H1 (cell line): ENCODE data around the gene SSBP3. TPM values are rescaled to one million over a fixed set of nuclear protein-coding genes. Genes with fewer than 3 reads are reported as not detected.

Experiments used
- CTCF ChIA-PET: fragments of 300-600 bp; sonication (Branson Sonifier 250); formaldehyde crosslinking; loops from one replicate; lab custom pipeline; 2021; ENCODE audit not compliant: partially characterized antibody; lab: Charles Lee
- POLR2A ChIA-PET: fragments of 300-600 bp; sonication (Branson Sonifier 250); formaldehyde crosslinking; loops from one replicate; lab custom pipeline; 2021; ENCODE audit warnings: inconsistent platforms; ENCODE audit not compliant: partially characterized antibody; lab: Charles Lee
- DNase-seq, 2 experiments: peaks; one replicate each; pipeline versions ENCODE4 v3.0.0 to v3.0.0-alpha.2; 2010 to 2022; ENCODE audit warnings: low spot score in 2 of 2, low read depth in 1 of 2, mixed read lengths in 1 of 2
- FAIRE-seq: peaks from 2 replicates; lab custom pipeline; 2011; peaks lifted over from hg19 to GRCh38; lab: Jason Lieb, UNC
- H2AFZ ChIP-seq: 2 replicates; pipeline ENCODE4 v1.8.1; 2012; ENCODE audit warnings: low read length, inconsistent platforms
- H2AK5ac ChIP-seq: 2 replicates; pipeline ENCODE4 v1.6.1; 2013; ENCODE audit warnings: low read depth, low read length
- H2BK120ac ChIP-seq: replicated peaks from 2 replicates; pipeline ENCODE3; 2013; ENCODE audit warnings: low read depth, low read length, inconsistent platforms
- H2BK12ac ChIP-seq: 2 replicates; pipeline ENCODE4 v1.6.1; 2013; ENCODE audit warnings: low read depth, low read length
- H2BK15ac ChIP-seq: 2 replicates; pipeline ENCODE4 v1.6.1; 2013; ENCODE audit warnings: low read length
- H2BK20ac ChIP-seq: 2 replicates; pipeline ENCODE4 v1.6.1; 2013; ENCODE audit warnings: low read length
- H2BK5ac ChIP-seq: 2 replicates; pipeline ENCODE4 v1.6.1; 2013; ENCODE audit warnings: low read depth, low read length
- H3K14ac ChIP-seq: 2 replicates; pipeline ENCODE4 v1.6.1; 2013; ENCODE audit warnings: inconsistent platforms; ENCODE audit not compliant: insufficient read length
- H3K18ac ChIP-seq: 2 replicates; pipeline ENCODE4 v1.6.1; 2013; ENCODE audit warnings: low read length; ENCODE audit errors: extremely low read depth
- H3K23ac ChIP-seq: 2 replicates; pipeline ENCODE4 v1.6.1; 2013; ENCODE audit warnings: inconsistent platforms; ENCODE audit not compliant: insufficient read length
- H3K23me2 ChIP-seq: 2 replicates; pipeline ENCODE4 v1.6.1; 2013; ENCODE audit warnings: low read depth, low read length
- H3K27ac ChIP-seq: 2 replicates; pipeline ENCODE4 v1.6.1; 2011; ENCODE audit warnings: low read depth, low read length, inconsistent platforms
- H3K27me3 ChIP-seq, 4 experiments: replicated peaks in 1 of 4; 1 replicate in 1 of 4; 2 replicates in 3 of 4; pipeline versions ENCODE4 v1.6.1 to v1.8.1; 2011 to 2013; ENCODE audit warnings: low read length in 3 of 4, mild to moderate bottlenecking in 3 of 4, inconsistent platforms in 2 of 4, mixed read lengths in 2 of 4, moderate library complexity in 1 of 4; ENCODE audit not compliant: control insufficient read depth in 3 of 4, insufficient read depth in 3 of 4; ENCODE audit errors: extremely low read depth in 1 of 4
- H3K36me3 ChIP-seq, 4 experiments: 2 replicates each; pipeline versions ENCODE4 v1.6.1 to v1.8.1; 2011 to 2013; ENCODE audit warnings: mild to moderate bottlenecking in 4 of 4, low read length in 3 of 4, moderate library complexity in 2 of 4, control low read depth in 1 of 4, inconsistent platforms in 1 of 4; ENCODE audit not compliant: insufficient read depth in 4 of 4, control insufficient read depth in 2 of 4
- H3K4ac ChIP-seq: replicated peaks from 2 replicates; pipeline ENCODE3; 2013; ENCODE audit warnings: low read length, low read depth, mixed read lengths, inconsistent platforms; ENCODE audit not compliant: insufficient read length
- H3K4me1 ChIP-seq, 4 experiments: replicated peaks in 1 of 4; 1 replicate in 1 of 4; 2 replicates in 3 of 4; pipeline versions ENCODE4 v1.6.1 to v1.8.1; 2011 to 2013; ENCODE audit warnings: low read length in 3 of 4, inconsistent platforms in 2 of 4, mixed read lengths in 1 of 4; ENCODE audit not compliant: insufficient read depth in 4 of 4, control insufficient read depth in 3 of 4
- H3K4me2 ChIP-seq, 2 experiments: 2 replicates each; pipeline versions ENCODE4 v1.6.1 to v1.8.1; 2011 to 2013; ENCODE audit warnings: low read depth in 2 of 2, low read length in 2 of 2, control low read depth in 1 of 2, inconsistent platforms in 1 of 2, mild to moderate bottlenecking in 1 of 2; ENCODE audit not compliant: insufficient read depth in 1 of 2
- H3K4me3 ChIP-seq, 4 experiments: fragments of 200-600, 300-600 bp in 1 of 4; sonication (generic), shearing (Covaris generic), sonication (Bioruptor Twin) in 1 of 4; 2 replicates each; pipeline versions ENCODE4 v1.5.1 to v1.8.1; 2011 to 2016; ENCODE audit warnings: low read length in 4 of 4, low read depth in 3 of 4, control low read depth in 2 of 4, inconsistent platforms in 2 of 4, mild to moderate bottlenecking in 2 of 4, mixed read lengths in 1 of 4, moderate library complexity in 1 of 4; ENCODE audit not compliant: insufficient read depth in 2 of 4; ENCODE audit errors: extremely low read depth in 1 of 4
- H3K56ac ChIP-seq: replicated peaks from 2 replicates; pipeline ENCODE3; 2013; ENCODE audit warnings: low read depth, mild to moderate bottlenecking, mixed read lengths, low read length, inconsistent platforms; ENCODE audit not compliant: insufficient read length
- H3K79me1 ChIP-seq: 2 replicates; pipeline ENCODE4 v1.6.1; 2013; ENCODE audit warnings: low read depth, low read length, control low read depth
- H3K79me2 ChIP-seq, 2 experiments: 2 replicates each; pipeline versions ENCODE4 v1.6.1 to v1.8.1; 2012 to 2013; ENCODE audit warnings: low read length in 2 of 2, mild to moderate bottlenecking in 2 of 2, inconsistent platforms in 1 of 2; ENCODE audit not compliant: insufficient read depth in 2 of 2, control insufficient read depth in 1 of 2
- H3K9ac ChIP-seq, 4 experiments: replicated peaks in 1 of 4; 1 replicate in 1 of 4; 2 replicates in 3 of 4; pipeline versions ENCODE4 v1.6.1 to v1.8.1; 2011 to 2013; ENCODE audit warnings: low read depth in 3 of 4, low read length in 3 of 4, control low read depth in 2 of 4, mild to moderate bottlenecking in 2 of 4, moderate library complexity in 2 of 4, inconsistent platforms in 1 of 4; ENCODE audit errors: extremely low read depth in 1 of 4
- H3K9me3 ChIP-seq, 2 experiments: 2 replicates each; pipeline versions ENCODE4 v1.6.1 to v1.8.1; 2012 to 2013; ENCODE audit warnings: mild to moderate bottlenecking in 2 of 2, moderate library complexity in 2 of 2, control low read depth in 1 of 2, inconsistent platforms in 1 of 2, low read depth in 1 of 2, low read length in 1 of 2, mixed read lengths in 1 of 2; ENCODE audit not compliant: insufficient read depth in 2 of 2
- H4K20me1 ChIP-seq, 2 experiments: replicated peaks in 1 of 2; 2 replicates each; pipeline versions ENCODE3 to v1.8.1; 2011 to 2013; ENCODE audit warnings: inconsistent platforms in 2 of 2, low read length in 2 of 2, mild to moderate bottlenecking in 1 of 2; ENCODE audit not compliant: insufficient read depth in 2 of 2, control insufficient read depth in 1 of 2
- H4K5ac ChIP-seq: 2 replicates; pipeline ENCODE4 v1.6.1; 2013; ENCODE audit warnings: low read length, low read depth, mixed read lengths, inconsistent platforms; ENCODE audit not compliant: insufficient read length
- H4K8ac ChIP-seq: 2 replicates; pipeline ENCODE4 v1.8.0; 2013; ENCODE audit warnings: mild to moderate bottlenecking, moderate library complexity, low read length, inconsistent platforms; ENCODE audit not compliant: insufficient read depth; ENCODE audit errors: extremely low read depth
- H4K91ac ChIP-seq: replicated peaks from 2 replicates; pipeline ENCODE3; 2013; ENCODE audit warnings: low read length, mixed read lengths, inconsistent platforms; ENCODE audit not compliant: insufficient read length
- EZH2 ChIP-seq: fragments of 200-600 bp; sonication (generic); IDR thresholded peaks from 2 replicates; pipeline ENCODE4 v1.7.1; 2012; ENCODE audit warnings: low read depth, mild to moderate bottlenecking, moderate library complexity, low read length, inconsistent platforms; ENCODE audit not compliant: severe bottlenecking
- TAF1 ChIP-seq: IDR thresholded peaks from 2 replicates; pipeline ENCODE4 v1.6.1; 2011; ENCODE audit warnings: mild to moderate bottlenecking, low read depth, low read length
- WGBS, 2 experiments: shearing (Covaris generic) in 1 of 2; methylation state at CpG; one replicate each; pipeline versions ENCODE4 v1.1.6 to v1.1.7; 2013 to 2015; ENCODE audit warnings: low lambda C conversion rate in 2 of 2, mixed read lengths in 2 of 2, inconsistent platforms in 1 of 2, low coverage in 1 of 2, missing lambda C conversion rate in 1 of 2; ENCODE audit not compliant: insufficient replicate concordance in 2 of 2, insufficient coverage in 1 of 2, insufficient read length in 1 of 2; ENCODE audit errors: extremely low coverage in 1 of 2, missing lambda C conversion rate in 1 of 2; 5-methylcytosine and 5-hydroxymethylcytosine counted together
- polyA plus RNA-seq, 7 experiments: library from polyadenylated mRNA; depleted of rRNA in 3 of 7; stranded (reverse) in 5 of 7; unstranded in 2 of 7; fragments of >200 nt in 5 of 7; fragments of 200-250 nt in 2 of 7; gene quantifications; 1 replicate in 5 of 7; 2 replicates in 1 of 7; 4 replicates in 1 of 7; pipeline versions ENCODE4 v1.2.1 to v1.2.3, GENCODE V29; 2011 to 2013; ENCODE audit warnings: missing spikeins in 2 of 7, mixed read lengths in 2 of 7
- total RNA-seq: library from RNA; stranded (reverse); fragmentation: NEBNext Ultra II Directional; extraction: Animal tissue kit (Norgen Biotek cat#: 25700); gene quantifications from 2 replicates; pipeline ENCODE4 v1.2.1, GENCODE V29; 2021

The SSBP3 gene
- total and polyA plus RNA-seq, 2 of the 8 experiments (the other 6 are each of a cell fraction or from before 2014, with no cell fraction given), result 99.7 to 133 TPM

DNA sequence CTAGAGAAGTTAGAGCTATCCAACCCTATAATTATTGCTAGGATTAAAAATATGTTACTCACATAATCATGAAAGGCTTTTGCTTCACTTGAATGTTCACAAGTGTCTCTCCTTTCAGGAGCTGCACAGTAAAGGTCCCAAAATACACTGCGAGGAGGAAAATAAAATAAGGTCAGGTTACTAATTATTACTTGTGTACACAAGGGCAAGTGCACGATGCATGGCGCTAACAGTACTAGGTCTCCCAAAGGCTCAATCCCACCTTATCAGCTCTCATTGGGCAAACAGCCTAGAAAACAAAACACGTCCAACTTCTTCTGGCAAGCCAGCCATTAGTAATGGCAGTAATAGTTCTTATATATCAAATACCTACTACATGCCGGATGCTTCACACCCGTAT lies 4.4 kb downstream of the SSBP3 start:
- Histone ChIP-seq H2BK15ac (no peak overlapping the region), H3K9me3 (no peaks in the 10 kb centered on the region), H3K4me1 (peaks cover 10 to 21% (median 17%) of the 10 kb centered on the region in 4 experiments), H2BK12ac (no peak overlapping the region), H3K27ac (no peak overlapping the region), H2AFZ (no peak overlapping the region), H4K91ac (no peak overlapping the region), H3K36me3 (peaks cover 42 to 73% (median 56%) of the 10 kb centered on the region in 4 experiments), H3K23me2 (peaks cover 11% of the 10 kb centered on the region), H3K4me3 (no peak overlapping the region), H2AK5ac (no peak overlapping the region), H3K23ac (no peak overlapping the region), H2BK20ac (no peak overlapping the region), H3K18ac (no peak overlapping the region), H3K4me2 (no peak overlapping the region), H2BK5ac (no peak overlapping the region), H3K9ac (no peak overlapping the region), H3K27me3 (no peaks in the 10 kb centered on the region), H3K4ac (no peak overlapping the region), H3K56ac (no peak overlapping the region), H2BK120ac (no peak overlapping the region), H3K14ac (no peak overlapping the region), H4K20me1 (peaks cover 22 to 60% of the 10 kb centered on the region in 2 experiments), H3K79me1 (peaks cover 37% of the 10 kb centered on the region), H4K8ac (no peak overlapping the region), H3K79me2 (peaks cover 24 to 87% of the 10 kb centered on the region in 2 experiments), H4K5ac (no peak overlapping the region)
- DNase-seq (no peak), FAIRE-seq (no peak)
- WGBS, 2 experiments, result 93% methylated on average over 6 of the region's 6 CpGs; no CpG with 5 or more reads in 1 of the 2 experiments
- CTCF ChIA-PET, result interaction anchor here (0.7 to 1.7 kb wide), 7 partner anchors 10 to 93 kb away, joined by 3 to 5 read pairs (median 3); no protein-coding TSS in a partner anchor
- POLR2A ChIA-PET, result interaction anchor here (0.9 to 1.3 kb wide), 3 partner anchors 9 to 88 kb away, joined by 3 read pairs; no protein-coding TSS in a partner anchor
- TF ChIP-seq EZH2, result no peak
- no peak for TF ChIP-seq TAF1
